ENCODE results near the gene RPS2.
"Not testable (repeated sequence)": the region's sequence is repeated elsewhere in the genome, so short reads cannot be mapped to it uniquely, and the experiment has no call there.

The RPS2 gene

GRCh38 chr16:1941162-1942046 lies 23.2 kb downstream of the RPS2 start:
- DNase-seq: no peak

GRCh38 chr16:1940273-1941161 lies 24.1 kb downstream of the RPS2 start:
- no peak for DNase-seq

- DNase-seq: not testable (repeated sequence)
Observed at GRCh38 chr16:1939833-1940232, 24.8 kb downstream of the RPS2 start.

GRCh38 chr16:1938910-1939309 lies 25.7 kb downstream of the RPS2 start:
- DNase-seq: no peak

GRCh38 chr16:1938316-1938715 lies 26.3 kb downstream of the RPS2 start:
- no peak for DNase-seq

GRCh38 chr16:1936945-1937479 lies 27.6 kb downstream of the RPS2 start:
- no peak for DNase-seq

- DNase-seq: no peak
Observed at GRCh38 chr16:1933097-1933661, 31.4 kb downstream of the RPS2 start.

GRCh38 chr16:1932050-1933028 lies 32.3 kb downstream of the RPS2 start:
- no peak for DNase-seq

- DNase-seq: no peak
Observed at GRCh38 chr16:1930338-1930720, 34.3 kb downstream of the RPS2 start.

- peak; percentile 95 for DNase-seq
Observed at GRCh38 chr16:1929578-1930337, 34.9 kb downstream of the RPS2 start.

- DNase-seq: no peak
Observed at GRCh38 chr16:1929105-1929504, 35.5 kb downstream of the RPS2 start.

GRCh38 chr16:1926271-1926670 lies 38.4 kb downstream of the RPS2 start:
- no peak for DNase-seq

- no peak for DNase-seq
Observed at GRCh38 chr16:1924095-1924494, 40.5 kb downstream of the RPS2 start.

- DNase-seq: no peak
Observed at GRCh38 chr16:1923299-1924034, 41.2 kb downstream of the RPS2 start.

GRCh38 chr16:1922357-1922756 lies 42.3 kb downstream of the RPS2 start:
- DNase-seq: no peak

GRCh38 chr16:1920727-1921171 lies 43.9 kb downstream of the RPS2 start:
- DNase-seq: no peak

- not testable (repeated sequence) for DNase-seq
Observed at GRCh38 chr16:1920122-1920521, 44.5 kb downstream of the RPS2 start.

- DNase-seq: no peak
Observed at GRCh38 chr16:1919327-1919998, 45.2 kb downstream of the RPS2 start.
